Astrocyte (in vitro differentiated cells and primary cell): ENCODE results near the gene EML1. TPM values are rescaled to one million over a fixed set of nuclear protein-coding genes. Genes with fewer than 3 reads are reported as not detected.

Experiments used
- total RNA-seq: library from RNA; stranded (reverse); gene quantifications from 2 replicates; pipeline ENCODE4 v1.2.1, GENCODE V29; 2021

The EML1 gene
- total RNA-seq, 1 donor from 2014 or later: 17.1 TPM

Other genes starting within 250 kb of the EML1 start
- gene CCDC85C, start 189.2 kb upstream of the EML1 start, total RNA-seq: 8.4 and 16.6 TPM in 2 replicates
- gene HHIPL1, start 148.3 kb upstream of the EML1 start, total RNA-seq: 0.86 and 1.1 TPM in 2 replicates
- gene CYP46A1, start 109.1 kb upstream of the EML1 start, total RNA-seq: 0.41 and 0.52 TPM in 2 replicates